GM12878 (cell line): ENCODE data around the gene RPS28.

Experiments used
- CUX1 ChIP-seq: IDR thresholded peaks from 2 replicates; pipeline ENCODE4 v1.6.1; 2012; ENCODE audit warnings: improper control_type of control experiment, low read depth, low read length; ENCODE audit not compliant: insufficient replicate concordance
- EP300 ChIP-seq, 2 experiments: fragments of 150-350 bp in 1 of 2; IDR thresholded peaks; 2 replicates each; pipeline ENCODE4 v1.6.1; 2011 to 2012; ENCODE audit warnings: low read depth in 2 of 2, low read length in 2 of 2, borderline replicate concordance in 1 of 2, improper control_type of control experiment in 1 of 2, inconsistent platforms in 1 of 2; ENCODE audit not compliant: control insufficient read depth in 1 of 2
- HDAC2 ChIP-seq: fragments of 200-600 bp; sonication (generic); IDR thresholded peaks from 2 replicates; pipeline ENCODE4 v1.6.1; 2017
- ZNF384 ChIP-seq: IDR thresholded peaks from 2 replicates; pipeline ENCODE4 v1.6.1; 2012; ENCODE audit warnings: low read depth, mild to moderate bottlenecking, low read length, improper control_type of control experiment, borderline replicate concordance

GRCh38 chr19:8342684-8343482 is 21.6 kb downstream of the RPS28 start, which contains the start of gene KANK3:
- TF ChIP-seq EP300 (IDR thresholded peaks at IDR 0.05; ENCODE audit: borderline replicate concordance in 1 of 2, control insufficient read depth in 1 of 2, low read depth in 2 of 2, low read length in 2 of 2) = no peak
- no peak for TF ChIP-seq HDAC2
- TF ChIP-seq CUX1 = no peak
- no peak for TF ChIP-seq ZNF384
